AG04449 (cell line): Measurements from ENCODE around the gene KHDC4.

Experiments used
- CTCF ChIA-PET: fragments of 350-600 bp; formaldehyde crosslinking; extraction: SDS; loops from one replicate; lab custom pipeline; 2021; ENCODE audit warnings: antibody characterized with exemption; lab: Yijun Ruan, JAX
- POLR2A ChIA-PET: fragments of 400-600, 350-600 bp; formaldehyde crosslinking; extraction: SDS; loops from one replicate; lab custom pipeline; 2020; ENCODE audit warnings: antibody characterized with exemption, inconsistent platforms; lab: Yijun Ruan, JAX
- DNase-seq: peaks from one replicate; pipeline ENCODE4 v3.0.0-alpha.2; 2010; ENCODE audit warnings: low read depth, low spot score
- H3K4me3 ChIP-seq: 2 replicates; pipeline ENCODE4 v1.5.1; 2011; ENCODE audit warnings: low read depth, mild to moderate bottlenecking, control low read depth, low read length
- CTCF ChIP-seq: IDR thresholded peaks from one replicate; pipeline ENCODE4 v1.5.1; 2011; ENCODE audit warnings: mild to moderate bottlenecking, moderate library complexity, low read length, control low read depth, inconsistent platforms; ENCODE audit not compliant: insufficient read depth; ENCODE audit errors: missing control alignments

The KHDC4 gene

GRCh38 chr1:155890251-155890650, 44.0 kb downstream of the KHDC4 start:
- CTCF ChIA-PET = interaction anchor here (1.0 kb wide), 1 partner anchor 12 kb away, joined by 3 read pairs; no protein-coding TSS in a partner anchor
- H3K4me3 ChIP-seq = no peak overlapping the region
- no peak for TF ChIP-seq CTCF
- POLR2A ChIA-PET = no interaction called here
- no peak for DNase-seq

- CTCF ChIA-PET = interaction anchor here (1.0 kb wide), 2 partner anchors 9 to 12 kb away, joined by 3 read pairs; no protein-coding TSS in a partner anchor
- DNase-seq = no peak
- H3K4me3 ChIP-seq = no peak overlapping the region
- POLR2A ChIA-PET = no interaction called here
- no peak for TF ChIP-seq CTCF
These were observed 44.6 kb downstream of the KHDC4 start for GRCh38 chr1:155889566-155889965.

- H3K4me3 ChIP-seq = no peak overlapping the region
- no peak for DNase-seq
- ChIA-PET POLR2A (no interaction called here), CTCF (no interaction called here)
- no peak for TF ChIP-seq CTCF
These were observed 45.7 kb downstream of the KHDC4 start for GRCh38 chr1:155888481-155888880.

GRCh38 chr1:155884982-155885381, 49.2 kb downstream of the KHDC4 start:
- DNase-seq = no peak
- POLR2A ChIA-PET = interaction anchor here (1.2 kb wide), 1 partner anchor 8 kb away, joined by 6 read pairs; no protein-coding TSS in a partner anchor
- CTCF ChIA-PET = interaction anchor here (1.4 kb wide), 1 partner anchor 13 kb away, joined by 4 read pairs; no protein-coding TSS in a partner anchor
- TF ChIP-seq CTCF = no peak
- H3K4me3 ChIP-seq = no peak overlapping the region

GRCh38 chr1:155884031-155884960, 49.9 kb downstream of the KHDC4 start:
- H3K4me3 ChIP-seq = no peak overlapping the region
- no peak for DNase-seq
- ChIA-PET CTCF (interaction anchor here (0.6 to 1.4 kb wide), 3 partner anchors 12 to 105 kb away, joined by 3 to 4 read pairs (median 3); no protein-coding TSS in a partner anchor), POLR2A (interaction anchor here (1.2 kb wide), 1 partner anchor 9 kb away, joined by 6 read pairs; no protein-coding TSS in a partner anchor)
- TF ChIP-seq CTCF = no peak

GRCh38 chr1:155882766-155883165, 51.4 kb downstream of the KHDC4 start:
- no peak for DNase-seq
- POLR2A ChIA-PET = no interaction called here
- H3K4me3 ChIP-seq = no peak overlapping the region
- CTCF ChIA-PET = interaction anchor here (0.7 to 2.1 kb wide), 7 partner anchors 10 to 106 kb away, joined by 3 to 13 read pairs (median 3); no protein-coding TSS in a partner anchor
- TF ChIP-seq CTCF = no peak
